ENCODE data around the gene LPAR1. TPM values are rescaled to one million over a fixed set of nuclear protein-coding genes. Genes with fewer than 3 reads are reported as not detected.

The LPAR1 gene
- total and polyA plus RNA-seq, 2 of the 8 experiments (the other 6 are each of a cell fraction or from before 2014, with no cell fraction given) = 3.4 to 5.1 TPM

DNA sequence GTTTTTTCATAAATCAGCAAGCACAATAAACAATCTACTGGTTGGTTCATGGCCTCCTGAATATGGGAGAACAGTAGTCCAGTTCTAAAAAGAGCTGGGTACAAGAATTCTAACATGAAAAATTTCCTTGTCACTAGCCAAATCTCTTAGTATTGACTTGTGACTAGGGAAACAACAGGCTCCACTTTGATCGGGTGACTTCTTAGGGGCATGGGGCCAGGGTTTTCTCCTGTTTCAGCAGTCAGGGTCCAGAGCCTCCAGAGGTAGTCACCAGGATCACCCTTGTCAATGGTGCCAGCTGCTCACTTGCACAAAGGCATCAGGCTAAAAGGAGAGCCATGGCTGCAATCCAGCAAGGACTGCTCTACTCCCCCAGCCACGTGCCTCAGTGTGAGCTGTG lies 38.1 kb downstream of the LPAR1 start:
- ChIA-PET POLR2A (ENCODE audit: partially characterized antibody) (no interaction called here), CTCF (ENCODE audit: partially characterized antibody) (interaction anchor here (0.9 kb wide), 1 partner anchor 39 kb away, joined by 3 read pairs; no protein-coding TSS in a partner anchor)
- H4K5ac ChIP-seq (ENCODE audit: insufficient read length, low read depth, low read length) = no peak overlapping the region
- no peak overlapping the region for H2BK15ac ChIP-seq (ENCODE audit: low read length)
- no peak overlapping the region for H2BK20ac ChIP-seq (ENCODE audit: low read length)
- H4K8ac ChIP-seq (ENCODE audit: extremely low read depth, insufficient read depth, low read length) = no peak overlapping the region
- no peaks in the 10 kb centered on the region for H3K9me3 ChIP-seq (ENCODE audit: insufficient read depth in 2 of 2, low read depth in 1 of 2, low read length in 1 of 2)
- H3K18ac ChIP-seq (ENCODE audit: extremely low read depth, low read length) = no peak overlapping the region
- FAIRE-seq (no peak), DNase-seq (ENCODE audit: low read depth in 1 of 2, low spot score in 2 of 2) (no peak)
- H3K23me2 ChIP-seq (ENCODE audit: low read depth, low read length) = no peaks in the 10 kb centered on the region
- WGBS, 2 experiments (ENCODE audit: extremely low coverage in 1 of 2, insufficient coverage in 1 of 2, insufficient read length in 1 of 2, insufficient replicate concordance in 2 of 2, low coverage in 1 of 2, low lambda C conversion rate in 2 of 2, missing lambda C conversion rate in 1 of 2) = 100% methylated on average over 2 of the region's 2 CpGs; no CpG with 5 or more reads in 1 of the 2 experiments
- H3K23ac ChIP-seq (ENCODE audit: insufficient read length) = no peak overlapping the region
- H3K4me3 ChIP-seq (ENCODE audit: extremely low read depth in 1 of 4, insufficient read depth in 2 of 4, low read depth in 3 of 4, low read length in 4 of 4) = no peak overlapping the region
- H3K4ac ChIP-seq (replicated peaks; ENCODE audit: insufficient read length, low read depth, low read length) = no peak overlapping the region
- no peaks in the 10 kb centered on the region for H4K20me1 ChIP-seq (replicated peaks in 1 of 2; ENCODE audit: control insufficient read depth in 1 of 2, insufficient read depth in 2 of 2, low read length in 2 of 2)
- peaks cover 0 to 3% (median 0%) of the 10 kb centered on the region in 4 experiments; a peak in 1 of 7 replicates for H3K4me1 ChIP-seq (replicated peaks in 1 of 4; ENCODE audit: control insufficient read depth in 3 of 4, insufficient read depth in 4 of 4, low read length in 3 of 4)
- no peak overlapping the region for H3K9ac ChIP-seq (replicated peaks in 1 of 4; ENCODE audit: extremely low read depth in 1 of 4, low read depth in 3 of 4, low read length in 3 of 4)
- no peak overlapping the region for H2BK120ac ChIP-seq (replicated peaks; ENCODE audit: low read depth, low read length)
- no peak overlapping the region for H3K56ac ChIP-seq (replicated peaks; ENCODE audit: insufficient read length, low read depth, low read length)
- TF ChIP-seq POLR2A (IDR thresholded peaks at IDR 0.05; ENCODE audit: control extremely low read depth in 1 of 2, low read depth in 2 of 2, low read length in 2 of 2) = no peak
- H3K79me1 ChIP-seq (ENCODE audit: low read depth, low read length) = no peaks in the 10 kb centered on the region
- no peak overlapping the region for H2BK12ac ChIP-seq (ENCODE audit: low read depth, low read length)
- H4K91ac ChIP-seq (replicated peaks; ENCODE audit: insufficient read length, low read length) = no peak overlapping the region
- H3K36me3 ChIP-seq (ENCODE audit: control insufficient read depth in 2 of 4, insufficient read depth in 4 of 4, low read length in 3 of 4) = no peaks in the 10 kb centered on the region
- no peak overlapping the region for H3K4me2 ChIP-seq (ENCODE audit: insufficient read depth in 1 of 2, low read depth in 2 of 2, low read length in 2 of 2)
- no peaks in the 10 kb centered on the region; a peak in 1 of 7 replicates for H3K27me3 ChIP-seq (replicated peaks in 1 of 4; ENCODE audit: control insufficient read depth in 3 of 4, extremely low read depth in 1 of 4, insufficient read depth in 3 of 4, low read length in 3 of 4)
- no peak overlapping the region for H3K27ac ChIP-seq (ENCODE audit: low read depth, low read length)
- H2AFZ ChIP-seq (ENCODE audit: low read length) = no peak overlapping the region
- no peak overlapping the region for H3K14ac ChIP-seq (ENCODE audit: insufficient read length)
- no peaks in the 10 kb centered on the region for H3K79me2 ChIP-seq (ENCODE audit: control insufficient read depth in 1 of 2, insufficient read depth in 2 of 2, low read length in 2 of 2)
- H2BK5ac ChIP-seq (ENCODE audit: low read depth, low read length) = no peak overlapping the region
- no peak overlapping the region for H2AK5ac ChIP-seq (ENCODE audit: low read depth, low read length)
